ENCODE measurements around the gene FER1L5.

- TF ChIP-seq CTCF (conservative IDR thresholded peaks at IDR 0.05; ENCODE audit: low read length) (no peak), EZH2phosphoT487 (IDR thresholded peaks at IDR 0.05; ENCODE audit: borderline replicate concordance, low read depth, low read length) (no peak)
Measured at GRCh38 chr2:96656540-96656939, 14.0 kb downstream of the FER1L5 start.
